Endothelial cell (in vitro differentiated cells): ENCODE measurements around the gene DIDO1. TPM values are rescaled to one million over a fixed set of nuclear protein-coding genes. Genes with fewer than 3 reads are reported as not detected.

Experiments
- DNase-seq: peaks from one replicate; pipeline ENCODE4 v3.0.0; 2021; ENCODE audit warnings: low spot score
- H3K27ac Mint-ChIP-seq: one replicate; pipeline ENCODE4 v1.8.0; 2021; ENCODE audit warnings: mixed read lengths, inconsistent platforms; ENCODE audit not compliant: unreplicated experiment
- H3K27me3 Mint-ChIP-seq: one replicate; pipeline ENCODE4 v1.8.0; 2021; ENCODE audit warnings: mild to moderate bottlenecking, moderate library complexity, mixed read lengths, inconsistent platforms; ENCODE audit not compliant: unreplicated experiment
- H3K36me3 Mint-ChIP-seq: one replicate; pipeline ENCODE4 v1.8.0; 2021; ENCODE audit warnings: mild to moderate bottlenecking, low read depth, mixed read lengths, inconsistent platforms; ENCODE audit not compliant: unreplicated experiment
- H3K4me1 Mint-ChIP-seq: one replicate; pipeline ENCODE4 v1.8.0; 2021; ENCODE audit warnings: mild to moderate bottlenecking, mixed read lengths, inconsistent platforms; ENCODE audit not compliant: unreplicated experiment
- H3K4me3 Mint-ChIP-seq: one replicate; pipeline ENCODE4 v1.8.0; 2021; ENCODE audit warnings: mild to moderate bottlenecking, mixed read lengths, inconsistent platforms; ENCODE audit not compliant: unreplicated experiment
- H3K9me3 Mint-ChIP-seq: one replicate; pipeline ENCODE4 v1.8.0; 2021; ENCODE audit warnings: mixed read lengths, inconsistent platforms; ENCODE audit not compliant: unreplicated experiment
- total RNA-seq: library from RNA; stranded (reverse); fragmentation: NEBNext Ultra II Directional; extraction: Animal tissue kit (Norgen Biotek cat#: 25700); gene quantifications from one replicate; pipeline ENCODE4 v1.2.1, GENCODE V29; 2021; ENCODE audit not compliant: unreplicated experiment
- TF ChIP-seq, protein P1 (sequence below): fragments of 200-600 bp; sonication (generic); IDR thresholded peaks from one replicate; pipeline ENCODE4 v1.5.0; 2021; ENCODE audit warnings: antibody characterized with exemption; ENCODE audit not compliant: unreplicated experiment

The DIDO1 gene
- total RNA-seq, 1 donor from 2014 or later, result 61.0 TPM

DNA sequence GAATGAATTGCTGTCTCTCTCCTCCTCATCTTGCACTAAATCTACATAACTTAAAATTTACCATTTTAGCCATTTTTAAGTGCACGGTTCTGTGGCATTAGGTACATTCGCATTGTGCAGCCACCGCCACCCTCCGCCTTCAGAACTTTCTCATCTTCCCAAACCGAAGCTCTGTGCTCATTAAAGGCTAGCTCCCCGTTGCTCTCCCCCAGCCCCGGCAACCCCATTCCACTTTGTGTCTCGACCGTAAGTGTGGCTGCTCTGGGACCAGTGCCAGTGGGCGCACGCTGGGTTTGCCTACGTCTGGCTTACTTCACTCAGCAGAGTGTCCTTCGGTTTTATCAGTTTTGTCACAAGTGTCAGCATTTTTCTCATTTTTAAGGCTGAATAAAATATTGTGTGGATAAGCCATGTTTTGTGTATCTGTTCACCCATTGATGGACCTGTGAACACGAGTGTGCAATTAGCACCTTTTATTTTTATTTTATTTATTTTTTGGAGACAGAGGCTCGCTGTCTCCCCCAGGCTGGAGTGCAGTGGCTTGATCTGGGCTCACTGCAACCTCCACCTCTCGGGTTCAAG, 43.0 kb upstream of the DIDO1 start:
- peaks cover 17% of the 10 kb centered on the region for H3K27me3 Mint-ChIP-seq
- no peak for DNase-seq
- no peak overlapping the region for H3K4me3 Mint-ChIP-seq
- no peaks in the 10 kb centered on the region for H3K9me3 Mint-ChIP-seq
- TF ChIP-seq, protein P1, sequence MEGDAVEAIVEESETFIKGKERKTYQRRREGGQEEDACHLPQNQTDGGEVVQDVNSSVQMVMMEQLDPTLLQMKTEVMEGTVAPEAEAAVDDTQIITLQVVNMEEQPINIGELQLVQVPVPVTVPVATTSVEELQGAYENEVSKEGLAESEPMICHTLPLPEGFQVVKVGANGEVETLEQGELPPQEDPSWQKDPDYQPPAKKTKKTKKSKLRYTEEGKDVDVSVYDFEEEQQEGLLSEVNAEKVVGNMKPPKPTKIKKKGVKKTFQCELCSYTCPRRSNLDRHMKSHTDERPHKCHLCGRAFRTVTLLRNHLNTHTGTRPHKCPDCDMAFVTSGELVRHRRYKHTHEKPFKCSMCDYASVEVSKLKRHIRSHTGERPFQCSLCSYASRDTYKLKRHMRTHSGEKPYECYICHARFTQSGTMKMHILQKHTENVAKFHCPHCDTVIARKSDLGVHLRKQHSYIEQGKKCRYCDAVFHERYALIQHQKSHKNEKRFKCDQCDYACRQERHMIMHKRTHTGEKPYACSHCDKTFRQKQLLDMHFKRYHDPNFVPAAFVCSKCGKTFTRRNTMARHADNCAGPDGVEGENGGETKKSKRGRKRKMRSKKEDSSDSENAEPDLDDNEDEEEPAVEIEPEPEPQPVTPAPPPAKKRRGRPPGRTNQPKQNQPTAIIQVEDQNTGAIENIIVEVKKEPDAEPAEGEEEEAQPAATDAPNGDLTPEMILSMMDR, result no peak
- H3K27ac Mint-ChIP-seq, result no peak overlapping the region
- H3K36me3 Mint-ChIP-seq, result peaks cover 8% of the 10 kb centered on the region
- peaks cover 4% of the 10 kb centered on the region for H3K4me1 Mint-ChIP-seq

DNA sequence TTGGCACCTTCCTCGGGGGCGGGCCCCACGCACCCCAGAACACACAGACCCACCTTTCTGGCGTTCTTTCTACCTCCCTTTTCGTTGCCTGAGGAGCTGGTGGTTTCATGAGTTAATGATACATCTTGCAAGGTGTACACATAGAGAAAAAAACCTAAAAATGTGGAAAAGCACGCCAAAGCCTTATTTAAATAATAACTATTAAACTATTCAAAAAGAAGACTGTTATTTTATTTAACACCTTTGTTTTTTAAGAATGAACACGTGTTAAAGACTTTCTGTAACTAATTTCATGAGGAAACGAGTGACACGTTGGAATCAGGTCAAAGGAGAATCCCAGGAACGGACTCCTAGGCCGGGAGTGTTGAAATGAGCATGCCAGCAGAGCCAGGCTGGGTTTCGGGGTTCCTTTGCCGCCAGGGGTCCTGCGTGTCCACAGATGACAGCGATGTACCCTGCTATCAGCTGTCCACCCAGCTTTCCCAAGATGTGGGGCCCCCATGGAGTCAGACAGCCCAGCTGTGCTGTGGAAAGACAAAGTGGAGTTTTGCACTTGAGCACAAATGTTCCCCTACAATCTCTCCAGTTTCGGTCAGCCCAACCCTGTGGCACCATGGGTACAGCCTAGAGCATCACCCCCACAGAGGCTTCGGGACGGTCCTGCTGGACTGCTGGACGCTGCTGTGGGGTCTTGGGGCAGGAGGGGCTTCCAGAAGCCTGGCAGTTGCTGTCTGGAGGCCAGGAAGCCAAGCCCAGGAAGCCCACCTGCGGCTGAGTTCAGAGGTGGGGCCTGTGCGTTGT, 42.3 kb upstream of the DIDO1 start:
- H3K27me3 Mint-ChIP-seq, result peaks cover 13% of the 10 kb centered on the region

DNA sequence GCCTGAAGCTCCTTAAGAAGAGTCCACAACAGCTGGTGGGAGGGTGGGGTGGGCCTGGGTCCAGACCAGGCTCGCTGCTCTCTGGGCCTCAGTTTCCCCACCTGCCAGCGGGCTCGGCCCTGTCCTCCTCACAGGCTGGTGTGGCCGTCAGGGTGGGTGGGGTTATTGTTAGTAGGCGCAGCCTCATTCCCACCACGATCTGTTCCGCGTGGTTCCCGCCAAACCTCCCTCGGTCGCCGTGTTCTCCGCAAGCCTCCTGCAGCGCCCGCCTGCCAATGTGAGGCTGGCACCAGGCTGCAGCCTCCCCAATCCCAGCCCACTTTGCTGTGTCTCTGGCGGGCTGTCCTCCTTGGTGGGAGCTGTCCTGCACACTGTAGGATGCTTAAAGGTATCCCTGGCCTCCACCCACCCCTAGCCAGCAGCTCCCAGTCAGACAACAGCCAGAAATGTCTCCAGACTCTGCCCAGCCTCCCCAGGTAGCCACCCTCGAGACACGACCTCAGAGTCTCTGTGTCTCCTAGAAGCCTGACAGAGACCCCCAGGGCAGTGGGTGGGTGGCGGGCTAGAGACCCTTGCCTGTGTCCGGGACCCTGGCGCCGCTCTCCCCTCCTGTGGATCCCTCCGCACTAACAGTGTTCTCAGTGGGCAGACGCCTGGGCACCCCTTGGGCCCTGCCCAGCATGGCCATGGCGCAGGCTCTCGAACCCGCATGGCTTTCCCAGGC, 41.5 kb upstream of the DIDO1 start:
- peaks cover 10% of the 10 kb centered on the region for H3K27me3 Mint-ChIP-seq
- H3K9me3 Mint-ChIP-seq, result no peaks in the 10 kb centered on the region
- peaks cover 8% of the 10 kb centered on the region for H3K36me3 Mint-ChIP-seq

More for the DNA sequence above, 42.3 kb upstream of the DIDO1 start:
- peaks cover 8% of the 10 kb centered on the region for H3K36me3 Mint-ChIP-seq
- H3K4me1 Mint-ChIP-seq, result peaks cover 4% of the 10 kb centered on the region
- no peaks in the 10 kb centered on the region for H3K9me3 Mint-ChIP-seq
- TF ChIP-seq, protein P1, result no peak
- no peak overlapping the region for H3K4me3 Mint-ChIP-seq
- DNase-seq, result no peak
- no peak overlapping the region for H3K27ac Mint-ChIP-seq

DNA sequence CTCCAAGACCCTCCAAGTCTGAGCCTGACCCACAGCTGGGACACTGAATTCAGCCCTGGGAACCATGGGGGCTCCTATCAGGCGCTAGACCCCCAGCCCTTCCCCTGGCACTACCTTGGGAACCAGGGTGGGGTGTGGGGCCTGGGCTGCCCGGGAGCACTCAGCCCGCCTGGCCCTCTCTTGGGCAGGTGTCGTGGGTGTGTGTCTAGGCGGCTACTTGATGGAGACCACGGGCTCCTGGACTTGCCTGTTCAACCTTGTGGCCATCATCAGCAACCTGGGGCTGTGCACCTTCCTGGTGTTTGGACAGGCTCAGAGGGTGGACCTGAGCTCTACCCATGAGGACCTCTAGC, 40.8 kb upstream of the DIDO1 start:
- Mint-ChIP-seq H3K9me3 (no peaks in the 10 kb centered on the region), H3K4me3 (no peak overlapping the region), H3K4me1 (peaks cover 4% of the 10 kb centered on the region), H3K36me3 (peaks cover 8% of the 10 kb centered on the region), H3K27ac (no peak overlapping the region), H3K27me3 (peaks cover 10% of the 10 kb centered on the region)
- DNase-seq, result no peak
- TF ChIP-seq, protein P1, result no peak

More for the DNA sequence above, 41.5 kb upstream of the DIDO1 start:
- Mint-ChIP-seq H3K4me3 (no peak overlapping the region), H3K27ac (no peak overlapping the region), H3K4me1 (peaks cover 4% of the 10 kb centered on the region)
- DNase-seq, result no peak
- TF ChIP-seq, protein P1, result no peak
